HEK293 (cell line): ENCODE data around the gene RBM19.
A peak's percentile ranks its signal among the peaks of the same experiment; 100 is the strongest.

ENCODE experiments used
- CTCF ChIA-PET: fragments of 350-600 bp; formaldehyde crosslinking; extraction: SDS; loops from one replicate; lab custom pipeline; 2021; ENCODE audit warnings: antibody characterized with exemption; lab: Yijun Ruan, JAX
- POLR2A ChIA-PET: fragments of 300-600 bp; formaldehyde crosslinking; extraction: SDS; loops from one replicate; lab custom pipeline; 2020; ENCODE audit warnings: antibody characterized with exemption, inconsistent platforms; lab: Yijun Ruan, JAX
- H3K27ac ChIP-seq: fragments of 200-500 bp; sonication (Bioruptor generic); 2 replicates; pipeline ENCODE4 v1.5.1; 2014; ENCODE audit warnings: low read depth, low read length, control low read depth, inconsistent platforms; ENCODE audit errors: extremely low read depth
- H3K36me3 ChIP-seq, 2 experiments: fragments of 200-500 bp in 1 of 2; sonication (Bioruptor generic) in 1 of 2; 1 replicate in 1 of 2; 2 replicates in 1 of 2; pipeline ENCODE4 v1.5.1; 2014 to 2017; ENCODE audit warnings: inconsistent platforms in 2 of 2, low read length in 2 of 2; ENCODE audit not compliant: control insufficient read depth in 2 of 2, insufficient read depth in 1 of 2
- H3K4me1 ChIP-seq: fragments of 200-500 bp; sonication (Bioruptor generic); 2 replicates; pipeline ENCODE4 v1.5.1; 2014; ENCODE audit warnings: mild to moderate bottlenecking, low read length, inconsistent platforms; ENCODE audit not compliant: control insufficient read depth, insufficient read depth
- H3K4me3 ChIP-seq: 2 replicates; pipeline ENCODE4 v1.5.1; 2011; ENCODE audit warnings: low read depth, mild to moderate bottlenecking, control low read depth, low read length, moderate library complexity
- H3K9me3 ChIP-seq: fragments of 200-500 bp; sonication (Bioruptor generic); 2 replicates; pipeline ENCODE4 v1.5.1; 2014; ENCODE audit warnings: low read depth, low read length, inconsistent platforms; ENCODE audit not compliant: control insufficient read depth, insufficient read depth
- EGR2 ChIP-seq: fragments of 450-650 bp; formaldehyde crosslinking; IDR thresholded peaks from 2 replicates; pipeline ENCODE4 v1.5.1; 2016; ENCODE audit warnings: low read depth, missing biosample characterization, missing genetic modification characterization
- KLF16 ChIP-seq: fragments of 450-650 bp; formaldehyde crosslinking; IDR thresholded peaks from 2 replicates; pipeline ENCODE4 v1.5.1; 2017; ENCODE audit warnings: missing biosample characterization, missing genetic modification characterization
- MEIS1 ChIP-seq: sonication (generic); formaldehyde crosslinking; IDR thresholded peaks from 2 replicates; pipeline ENCODE4 v1.8.1; 2022; ENCODE audit warnings: missing genetic modification reagents, mild to moderate bottlenecking, borderline replicate concordance
- TRIM28 ChIP-seq: IDR thresholded peaks from 2 replicates; pipeline ENCODE4 v1.6.1; 2011; ENCODE audit warnings: low read length, control low read depth, borderline replicate concordance
- ZBTB1 ChIP-seq: fragments of 450-650 bp; formaldehyde crosslinking; IDR thresholded peaks from 2 replicates; pipeline ENCODE4 v1.5.1; 2016; ENCODE audit warnings: missing biosample characterization, missing genetic modification characterization
- ZBTB6 ChIP-seq: fragments of 450-650 bp; formaldehyde crosslinking; IDR thresholded peaks from 2 replicates; pipeline ENCODE4 v1.5.1; 2017; ENCODE audit warnings: missing biosample characterization, missing genetic modification characterization
- ZBTB8A ChIP-seq: fragments of 450-650 bp; formaldehyde crosslinking; IDR thresholded peaks from 2 replicates; pipeline ENCODE4 v1.5.1; 2016; ENCODE audit warnings: missing biosample characterization, missing genetic modification characterization
- ZFP37 ChIP-seq: fragments of 450-650 bp; formaldehyde crosslinking; IDR thresholded peaks from 2 replicates; pipeline ENCODE4 v1.5.1; 2016; ENCODE audit warnings: missing biosample characterization, missing genetic modification characterization
- ZIC2 ChIP-seq: fragments of 450-650 bp; formaldehyde crosslinking; IDR thresholded peaks from 2 replicates; pipeline ENCODE4 v1.5.1; 2016; ENCODE audit warnings: missing biosample characterization, missing genetic modification characterization
- ZNF112 ChIP-seq: fragments of 450-650 bp; formaldehyde crosslinking; IDR thresholded peaks from 2 replicates; pipeline ENCODE4 v1.5.0; 2017; ENCODE audit warnings: missing biosample characterization, missing genetic modification characterization
- ZNF19 ChIP-seq: fragments of 450-650 bp; formaldehyde crosslinking; IDR thresholded peaks from 2 replicates; pipeline ENCODE4; 2016; ENCODE audit warnings: missing biosample characterization, missing genetic modification characterization, low read depth
- ZNF274 ChIP-seq, 2 experiments: fragments of 200-500 bp in 1 of 2; fragments of 450-650 bp in 1 of 2; sonication (Bioruptor generic) in 1 of 2; formaldehyde crosslinking in 1 of 2; IDR thresholded peaks; 2 replicates each; pipeline versions ENCODE4 v1.5.1 to v1.6.1; 2014 to 2016; ENCODE audit warnings: borderline replicate concordance in 1 of 2, inconsistent platforms in 1 of 2, low read length in 1 of 2, missing biosample characterization in 1 of 2, missing genetic modification characterization in 1 of 2
- ZNF341 ChIP-seq: fragments of 450-650 bp; formaldehyde crosslinking; IDR thresholded peaks from 2 replicates; pipeline ENCODE4; 2016; ENCODE audit warnings: low read depth, missing biosample characterization, missing genetic modification characterization
- ZNF48 ChIP-seq: fragments of 450-650 bp; formaldehyde crosslinking; IDR thresholded peaks from 2 replicates; pipeline ENCODE4 v1.5.1; 2016; ENCODE audit warnings: missing biosample characterization, missing genetic modification characterization
- ZNF501 ChIP-seq: fragments of 450-650 bp; formaldehyde crosslinking; IDR thresholded peaks from 2 replicates; pipeline ENCODE4 v1.5.1; 2016; ENCODE audit warnings: missing biosample characterization, missing genetic modification characterization
- ZNF518A ChIP-seq: fragments of 450-650 bp; formaldehyde crosslinking; conservative IDR thresholded peaks from 2 replicates; pipeline ENCODE4 v1.5.1; 2016; ENCODE audit warnings: low read depth, missing biosample characterization, missing genetic modification characterization
- ZNF549 ChIP-seq: fragments of 450-650 bp; IDR thresholded peaks from 2 replicates; pipeline ENCODE4 v1.5.1; 2018; ENCODE audit warnings: missing biosample characterization, missing genetic modification characterization, mild to moderate bottlenecking, inconsistent platforms, moderate library complexity
- ZNF558 ChIP-seq: fragments of 450-650 bp; formaldehyde crosslinking; IDR thresholded peaks from 2 replicates; pipeline ENCODE4 v1.5.1; 2016; ENCODE audit warnings: missing biosample characterization, missing genetic modification characterization
- ZNF621 ChIP-seq: fragments of 450-650 bp; formaldehyde crosslinking; IDR thresholded peaks from 2 replicates; pipeline ENCODE4 v1.5.1; 2017; ENCODE audit warnings: missing biosample characterization, missing genetic modification characterization
- ZNF645 ChIP-seq: fragments of 450-650 bp; formaldehyde crosslinking; IDR thresholded peaks from 2 replicates; pipeline ENCODE4; 2016; ENCODE audit warnings: missing biosample characterization, missing genetic modification characterization
- ZNF654 ChIP-seq: fragments of 450-650 bp; formaldehyde crosslinking; IDR thresholded peaks from 2 replicates; pipeline ENCODE4 v1.5.1; 2016; ENCODE audit warnings: low read depth, missing biosample characterization, missing genetic modification characterization
- ZNF670 ChIP-seq: fragments of 450-650 bp; formaldehyde crosslinking; IDR thresholded peaks from 2 replicates; pipeline ENCODE4 v1.5.1; 2016; ENCODE audit warnings: missing biosample characterization, missing genetic modification characterization, low read depth
- ZNF677 ChIP-seq: fragments of 450-650 bp; IDR thresholded peaks from 2 replicates; pipeline ENCODE4 v1.5.0; 2018; ENCODE audit warnings: missing biosample characterization, mild to moderate bottlenecking, missing genetic modification characterization, moderate library complexity
- ZSCAN16 ChIP-seq: fragments of 450-650 bp; formaldehyde crosslinking; IDR thresholded peaks from 2 replicates; pipeline ENCODE4 v1.5.1; 2016; ENCODE audit warnings: missing biosample characterization, missing genetic modification characterization
- TF ChIP-seq, protein P1 (sequence below): fragments of 450-650 bp; formaldehyde crosslinking; IDR thresholded peaks from 2 replicates; pipeline ENCODE4 v1.5.1; 2016; ENCODE audit warnings: missing biosample characterization, missing genetic modification characterization, borderline replicate concordance

RBM19 gene

DNA sequence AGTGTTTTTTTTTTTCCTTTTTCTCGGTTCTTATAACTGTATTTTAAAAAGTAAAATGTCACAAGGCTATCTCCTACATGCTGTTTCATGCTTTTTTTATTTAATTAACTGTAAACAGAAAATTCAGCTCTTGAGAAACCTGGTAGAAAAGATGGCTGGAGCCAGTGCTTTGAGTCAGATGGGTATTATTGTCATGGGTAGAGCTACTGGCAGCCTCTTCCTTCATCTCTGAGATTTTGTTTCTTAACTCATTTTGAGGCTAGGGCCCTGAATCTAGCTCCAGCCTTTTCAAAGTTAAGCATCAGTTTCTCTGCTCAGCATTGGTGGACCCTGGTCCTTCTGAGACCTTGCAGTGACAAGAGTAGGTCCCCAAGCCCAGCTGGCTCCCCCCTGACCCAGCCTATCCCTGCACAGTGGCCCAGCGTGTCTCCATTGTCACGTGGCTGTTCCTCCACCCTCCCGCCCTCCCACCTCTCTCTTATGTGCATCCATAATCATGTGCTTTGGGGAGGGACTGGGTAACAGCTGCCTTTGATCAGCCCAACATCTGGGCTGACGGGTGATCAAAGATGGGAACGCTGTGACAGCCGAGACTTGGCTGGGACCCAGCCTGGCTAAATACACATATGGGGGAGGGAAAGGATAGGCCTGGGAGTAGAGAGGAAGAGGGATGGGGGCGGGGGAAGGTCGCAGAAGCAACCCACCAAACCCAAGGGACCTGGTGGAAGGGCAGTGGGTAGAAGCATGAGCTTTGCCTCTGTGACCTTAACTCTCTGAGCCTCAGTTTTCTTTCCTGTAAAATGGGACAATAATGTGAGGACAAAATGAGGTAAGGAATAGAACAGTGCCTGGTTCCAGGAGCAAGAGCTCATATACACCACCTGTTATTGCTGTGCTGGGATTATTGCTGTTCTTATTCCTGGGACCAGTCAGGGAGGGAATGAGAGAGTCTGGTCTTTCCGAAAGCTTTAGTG lies 24.4 kb upstream of the RBM19 start:
- Histone ChIP-seq H3K4me3 (no peak overlapping the region), H3K9me3 (no peaks in the 10 kb centered on the region), H3K36me3 (no peaks in the 10 kb centered on the region), H3K4me1 (no peaks in the 10 kb centered on the region), H3K27ac (no peak overlapping the region)
- TF ChIP-seq MEIS1 (CRISPR knock-in tag) (no peak), ZNF677 (tag by site-specific recombination) (no peak), ZNF112 (tag by site-specific recombination) (no peak), ZBTB1 (tag by site-specific recombination) (no peak), ZNF341 (peak; percentile 58), ZNF558 (tag by site-specific recombination) (no peak), ZBTB6 (no peak), ZFP37 (tag by site-specific recombination) (no peak)
- CTCF ChIA-PET, result interaction anchor here (0.6 to 2.3 kb wide), 2 partner anchors 10 to 24 kb away, joined by 3 to 21 read pairs; no protein-coding TSS in a partner anchor
- POLR2A ChIA-PET, result interaction anchor here (0.7 kb wide), 1 partner anchor 773 kb away, joined by 3 read pairs; no protein-coding TSS in a partner anchor

DNA sequence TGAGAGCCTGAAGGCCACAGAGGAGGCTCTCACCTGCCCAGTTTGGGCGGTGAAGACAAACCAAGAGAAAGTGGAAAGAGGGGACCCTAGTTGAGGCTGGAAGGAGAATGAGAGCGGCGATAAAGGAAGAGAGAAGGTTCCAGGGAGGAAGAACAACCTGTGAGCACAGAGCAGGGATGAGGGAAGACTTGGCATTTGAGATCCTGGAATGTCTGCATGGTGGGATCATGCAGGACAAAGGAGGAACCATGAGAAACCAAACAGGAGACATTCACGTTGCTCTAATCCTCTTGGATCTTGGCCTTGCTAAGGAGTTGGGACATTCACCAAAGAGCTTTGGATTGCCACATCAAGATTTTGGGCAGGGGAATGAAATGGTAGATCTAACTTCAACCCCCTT lies 22.9 kb upstream of the RBM19 start:
- no peaks in the 10 kb centered on the region for H3K9me3 ChIP-seq
- H3K27ac ChIP-seq, result no peak overlapping the region
- no peak overlapping the region for H3K4me3 ChIP-seq
- no peaks in the 10 kb centered on the region for H3K4me1 ChIP-seq
- no peaks in the 10 kb centered on the region for H3K36me3 ChIP-seq
- ChIA-PET POLR2A (no interaction called here), CTCF (interaction anchor here (1.0 kb wide), 1 partner anchor 9 kb away, joined by 4 read pairs; no protein-coding TSS in a partner anchor)
- TF ChIP-seq ZSCAN16 (tag by site-specific recombination) (no peak), ZNF274 (IDR thresholded peaks at IDR 0.05; ENCODE audit: low read length) (no peak), ZNF274 (tag by site-specific recombination; IDR thresholded peaks at IDR 0.05; ENCODE audit: borderline replicate concordance) (no peak), ZNF645 (no peak), ZNF549 (tag by site-specific recombination) (no peak), ZNF518A (tag by site-specific recombination) (no peak), ZNF501 (tag by site-specific recombination) (no peak), EGR2 (tag by site-specific recombination) (no peak), TRIM28 (no peak), KLF16 (no peak), ZBTB8A (tag by site-specific recombination) (no peak), ZNF654 (tag by site-specific recombination) (no peak), ZIC2 (no peak), ZNF19 (tag by site-specific recombination) (no peak), ZNF621 (tag by site-specific recombination) (no peak), ZNF48 (tag by site-specific recombination) (no peak), ZNF670 (no peak)
- TF ChIP-seq, protein P1, sequence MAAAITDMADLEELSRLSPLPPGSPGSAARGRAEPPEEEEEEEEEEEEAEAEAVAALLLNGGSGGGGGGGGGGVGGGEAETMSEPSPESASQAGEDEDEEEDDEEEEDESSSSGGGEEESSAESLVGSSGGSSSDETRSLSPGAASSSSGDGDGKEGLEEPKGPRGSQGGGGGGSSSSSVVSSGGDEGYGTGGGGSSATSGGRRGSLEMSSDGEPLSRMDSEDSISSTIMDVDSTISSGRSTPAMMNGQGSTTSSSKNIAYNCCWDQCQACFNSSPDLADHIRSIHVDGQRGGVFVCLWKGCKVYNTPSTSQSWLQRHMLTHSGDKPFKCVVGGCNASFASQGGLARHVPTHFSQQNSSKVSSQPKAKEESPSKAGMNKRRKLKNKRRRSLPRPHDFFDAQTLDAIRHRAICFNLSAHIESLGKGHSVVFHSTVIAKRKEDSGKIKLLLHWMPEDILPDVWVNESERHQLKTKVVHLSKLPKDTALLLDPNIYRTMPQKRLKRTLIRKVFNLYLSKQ, result no peak
